Skeletal muscle tissue (tissue), 4 donors: ENCODE results near the gene HPCA. TPM values are rescaled to one million over a fixed set of nuclear protein-coding genes. Genes with fewer than 3 reads are reported as not detected.

ENCODE experiments used
- H3K27ac ChIP-seq: one replicate; pipeline ENCODE4 v1.7.0; 2013; ENCODE audit warnings: mild to moderate bottlenecking, low read depth, low read length, inconsistent platforms
- H3K27me3 ChIP-seq, 3 donors: one replicate each; pipeline ENCODE4 v1.7.0; 2013; ENCODE audit warnings: low read length in 3 of 3; ENCODE audit not compliant: control insufficient read depth in 3 of 3, insufficient read depth in 3 of 3
- H3K36me3 ChIP-seq, 3 donors: one replicate each; pipeline ENCODE4 v1.7.0; 2013; ENCODE audit warnings: low read length in 3 of 3; ENCODE audit not compliant: control insufficient read depth in 3 of 3, insufficient read depth in 3 of 3
- H3K4me1 ChIP-seq, 3 donors: one replicate each; pipeline ENCODE4 v1.7.0; 2013; ENCODE audit warnings: low read length in 3 of 3, mild to moderate bottlenecking in 3 of 3; ENCODE audit not compliant: control insufficient read depth in 3 of 3, insufficient read depth in 3 of 3
- H3K4me3 ChIP-seq, 3 donors: one replicate each; pipeline ENCODE4 v1.7.0; 2013; ENCODE audit warnings: low read length in 3 of 3
- H3K9ac ChIP-seq, 3 donors: one replicate each; pipeline ENCODE4 v1.7.0; 2013; ENCODE audit warnings: low read length in 3 of 3, mild to moderate bottlenecking in 3 of 3, moderate library complexity in 2 of 3, low read depth in 1 of 3
- H3K9me3 ChIP-seq, 3 donors: one replicate each; pipeline ENCODE4 v1.7.0; 2013; ENCODE audit warnings: low read length in 3 of 3; ENCODE audit not compliant: control insufficient read depth in 3 of 3
- total RNA-seq: library from RNA; depleted of rRNA; stranded (reverse); fragments of >200 nt; gene quantifications from one replicate; pipeline ENCODE4 v1.2.3, GENCODE V29; 2014
- donor health status: Osteomylitis.

The HPCA gene
- total RNA-seq: not detected

- H3K36me3 ChIP-seq: no peaks in the 10 kb centered on the region
- no peaks in the 10 kb centered on the region for H3K9me3 ChIP-seq
- H3K4me3 ChIP-seq: no peak within 1 kb of the TSS
- peaks cover 12 to 13% (median 13%) of the 10 kb centered on the region in 3 donors for H3K4me1 ChIP-seq
- peaks cover 42 to 45% (median 45%) of the 10 kb centered on the region in 3 donors for H3K27me3 ChIP-seq
- no peak within 1 kb of the TSS for H3K27ac ChIP-seq
- no peak within 1 kb of the TSS for H3K9ac ChIP-seq
Measured at GRCh38 chr1:32886004-32886827, at the start of gene HPCA. Gene HPCA (plus strand): TSS chr1:32886491. CDS start chr1:32888899, 2,408 bp downstream.

- H3K4me1 ChIP-seq: no peaks in the 10 kb centered on the region
- no peak overlapping the region for H3K9ac ChIP-seq
- H3K4me3 ChIP-seq: no peak overlapping the region
- H3K27me3 ChIP-seq: no peaks in the 10 kb centered on the region
- no peaks in the 10 kb centered on the region for H3K9me3 ChIP-seq
- H3K36me3 ChIP-seq: peaks cover 0 to 10% (median 0%) of the 10 kb centered on the region in 3 donors
- H3K27ac ChIP-seq: no peak overlapping the region
Measured at GRCh38 chr1:32848354-32849063, 37.8 kb upstream of the HPCA start.

GRCh38 chr1:32855861-32856617 is 30.3 kb upstream of the HPCA start:
- Histone ChIP-seq H3K4me3 (no peak overlapping the region), H3K9ac (no peak overlapping the region), H3K4me1 (peaks cover 7 to 16% (median 14%) of the 10 kb centered on the region in 3 donors), H3K27me3 (no peaks in the 10 kb centered on the region), H3K9me3 (no peaks in the 10 kb centered on the region), H3K27ac (no peak overlapping the region), H3K36me3 (peaks cover 6 to 38% (median 18%) of the 10 kb centered on the region in 3 donors)

GRCh38 chr1:32858136-32858535 is 28.2 kb upstream of the HPCA start:
- Histone ChIP-seq H3K4me1 (peaks cover 22 to 32% (median 25%) of the 10 kb centered on the region in 3 donors), H3K9ac (no peak overlapping the region), H3K4me3 (no peak overlapping the region), H3K36me3 (peaks cover 11 to 40% (median 24%) of the 10 kb centered on the region in 3 donors), H3K27ac (no peak overlapping the region), H3K27me3 (no peaks in the 10 kb centered on the region), H3K9me3 (no peaks in the 10 kb centered on the region)

GRCh38 chr1:32858791-32859190 is 27.5 kb upstream of the HPCA start:
- H3K9ac ChIP-seq: no peak overlapping the region
- H3K9me3 ChIP-seq: no peaks in the 10 kb centered on the region
- no peak overlapping the region for H3K27ac ChIP-seq
- peaks cover 11 to 37% (median 28%) of the 10 kb centered on the region in 3 donors for H3K36me3 ChIP-seq
- H3K4me1 ChIP-seq: peaks cover 26 to 39% (median 32%) of the 10 kb centered on the region in 3 donors
- no peak overlapping the region for H3K4me3 ChIP-seq
- H3K27me3 ChIP-seq: no peaks in the 10 kb centered on the region

GRCh38 chr1:32859915-32860314 is 26.4 kb upstream of the HPCA start:
- no peak overlapping the region for H3K27ac ChIP-seq
- peaks cover 8 to 34% (median 22%) of the 10 kb centered on the region in 3 donors for H3K36me3 ChIP-seq
- H3K27me3 ChIP-seq: no peaks in the 10 kb centered on the region
- H3K4me3 ChIP-seq: no peak overlapping the region
- H3K9ac ChIP-seq: no peak overlapping the region
- no peaks in the 10 kb centered on the region for H3K9me3 ChIP-seq
- peaks cover 37 to 50% (median 43%) of the 10 kb centered on the region in 3 donors for H3K4me1 ChIP-seq

GRCh38 chr1:32860566-32860965 is 25.7 kb upstream of the HPCA start:
- Histone ChIP-seq H3K9ac (no peak overlapping the region), H3K4me1 (peaks cover 38 to 53% (median 46%) of the 10 kb centered on the region in 3 donors), H3K9me3 (no peaks in the 10 kb centered on the region), H3K4me3 (no peak overlapping the region), H3K36me3 (peaks cover 8 to 29% (median 22%) of the 10 kb centered on the region in 3 donors), H3K27me3 (no peaks in the 10 kb centered on the region), H3K27ac (no peak overlapping the region)

GRCh38 chr1:32861904-32862695 is 24.2 kb upstream of the HPCA start:
- Histone ChIP-seq H3K36me3 (peaks cover 5 to 19% (median 13%) of the 10 kb centered on the region in 3 donors), H3K27ac (no peak overlapping the region), H3K4me1 (peaks cover 46 to 58% (median 48%) of the 10 kb centered on the region in 3 donors)

GRCh38 chr1:32863218-32863880 is 22.9 kb upstream of the HPCA start:
- peaks cover 46 to 58% (median 48%) of the 10 kb centered on the region in 3 donors for H3K4me1 ChIP-seq
- H3K4me3 ChIP-seq: no peak overlapping the region
- no peak overlapping the region for H3K27ac ChIP-seq
- peaks cover 12 to 22% (median 13%) of the 10 kb centered on the region in 3 donors for H3K36me3 ChIP-seq
- H3K9ac ChIP-seq: peak overlapping the region in 1 of 3 donors; percentile 18
- no peaks in the 10 kb centered on the region for H3K9me3 ChIP-seq
- H3K27me3 ChIP-seq: no peaks in the 10 kb centered on the region

More at GRCh38 chr1:32861904-32862695, 24.2 kb upstream of the HPCA start:
- no peak overlapping the region for H3K9ac ChIP-seq
- H3K27me3 ChIP-seq: no peaks in the 10 kb centered on the region
- H3K9me3 ChIP-seq: no peaks in the 10 kb centered on the region
- H3K4me3 ChIP-seq: no peak overlapping the region
